NCI-H128 (cell line): ENCODE measurements around the gene PCDHGA4.
"Not testable (repeated sequence)": the region's sequence is repeated elsewhere in the genome, so short reads cannot be mapped to it uniquely, and the experiment has no call there.

Experiments
- DNase-seq: peaks from one replicate; lab custom pipeline; 2025; ENCODE audit not compliant: unreplicated experiment; lab: John Stamatoyannopoulos, UW

The PCDHGA4 gene

GRCh38 chr5:141346017-141346416, 8.8 kb upstream of the PCDHGA4 start:
- DNase-seq = not testable (repeated sequence)

- no peak for DNase-seq
Measured at GRCh38 chr5:141349917-141350619, 4.8 kb upstream of the PCDHGA4 start, which contains the start of gene PCDHGB1. Gene PCDHGB1 (plus strand): TSS chr5:141350099. CDS start chr5:141350261, 162 bp downstream.

- no peak for DNase-seq
Measured at GRCh38 chr5:141351591-141351990, 3.2 kb upstream of the PCDHGA4 start.

GRCh38 chr5:141355641-141356040, 820 bp downstream of the PCDHGA4 start:
- DNase-seq = no peak

- no peak for DNase-seq
Measured at GRCh38 chr5:141356133-141356532, 1.3 kb downstream of the PCDHGA4 start.

GRCh38 chr5:141356950-141357349, 2.1 kb downstream of the PCDHGA4 start:
- no peak for DNase-seq

GRCh38 chr5:141359790-141360426, 5.1 kb downstream of the PCDHGA4 start, which contains the start of gene PCDHGB2:
Gene PCDHGB2 (plus strand): TSS chr5:141359994. CDS start chr5:141360136, 142 bp downstream.
- peak; percentile 17 for DNase-seq

GRCh38 chr5:141360685-141361084, 5.9 kb downstream of the PCDHGA4 start:
- no peak for DNase-seq

GRCh38 chr5:141362719-141363118, 7.9 kb downstream of the PCDHGA4 start:
- DNase-seq = no peak

GRCh38 chr5:141363952-141364660, 9.3 kb downstream of the PCDHGA4 start, which contains the start of gene PCDHGA5:
Gene PCDHGA5 (plus strand): TSS chr5:141364162. CDS start chr5:141364331, 169 bp downstream.
- no peak for DNase-seq

GRCh38 chr5:141366016-141366896, 11.4 kb downstream of the PCDHGA4 start:
- no peak for DNase-seq

- no peak for DNase-seq
Measured at GRCh38 chr5:141369994-141370848, 15.4 kb downstream of the PCDHGA4 start, which contains the start of gene PCDHGB3. Gene PCDHGB3 (plus strand): TSS chr5:141370242. CDS start chr5:141370395, 153 bp downstream.

- DNase-seq = no peak
Measured at GRCh38 chr5:141371572-141372475, 17.0 kb downstream of the PCDHGA4 start.

- no peak for DNase-seq
Measured at GRCh38 chr5:141373673-141374317, 19.0 kb downstream of the PCDHGA4 start, which contains the start of gene PCDHGA6. Gene PCDHGA6 (plus strand): TSS chr5:141373891. CDS start chr5:141374084, 193 bp downstream.

- no peak for DNase-seq
Measured at GRCh38 chr5:141374627-141375026, 19.8 kb downstream of the PCDHGA4 start.

- DNase-seq = not testable (repeated sequence)
Measured at GRCh38 chr5:141375444-141376155, 20.8 kb downstream of the PCDHGA4 start.
